HEK293 (cell line): ENCODE measurements around the gene SHROOM3.

Source experiments
- CTCF ChIA-PET: fragments of 350-600 bp; formaldehyde crosslinking; extraction: SDS; loops from one replicate; lab custom pipeline; 2021; ENCODE audit warnings: antibody characterized with exemption; lab: Yijun Ruan, JAX
- POLR2A ChIA-PET: fragments of 300-600 bp; formaldehyde crosslinking; extraction: SDS; loops from one replicate; lab custom pipeline; 2020; ENCODE audit warnings: antibody characterized with exemption, inconsistent platforms; lab: Yijun Ruan, JAX
- H3K27ac ChIP-seq: fragments of 200-500 bp; sonication (Bioruptor generic); 2 replicates; pipeline ENCODE4 v1.5.1; 2014; ENCODE audit warnings: low read depth, low read length, control low read depth, inconsistent platforms; ENCODE audit errors: extremely low read depth
- H3K36me3 ChIP-seq, 2 experiments: fragments of 200-500 bp in 1 of 2; sonication (Bioruptor generic) in 1 of 2; 1 replicate in 1 of 2; 2 replicates in 1 of 2; pipeline ENCODE4 v1.5.1; 2014 to 2017; ENCODE audit warnings: inconsistent platforms in 2 of 2, low read length in 2 of 2; ENCODE audit not compliant: control insufficient read depth in 2 of 2, insufficient read depth in 1 of 2
- H3K4me1 ChIP-seq: fragments of 200-500 bp; sonication (Bioruptor generic); 2 replicates; pipeline ENCODE4 v1.5.1; 2014; ENCODE audit warnings: mild to moderate bottlenecking, low read length, inconsistent platforms; ENCODE audit not compliant: control insufficient read depth, insufficient read depth
- H3K4me3 ChIP-seq: 2 replicates; pipeline ENCODE4 v1.5.1; 2011; ENCODE audit warnings: low read depth, mild to moderate bottlenecking, control low read depth, low read length, moderate library complexity
- H3K9me3 ChIP-seq: fragments of 200-500 bp; sonication (Bioruptor generic); 2 replicates; pipeline ENCODE4 v1.5.1; 2014; ENCODE audit warnings: low read depth, low read length, inconsistent platforms; ENCODE audit not compliant: control insufficient read depth, insufficient read depth
- EGR2 ChIP-seq: fragments of 450-650 bp; formaldehyde crosslinking; IDR thresholded peaks from 2 replicates; pipeline ENCODE4 v1.5.1; 2016; ENCODE audit warnings: low read depth, missing biosample characterization, missing genetic modification characterization
- FEZF1 ChIP-seq: fragments of 450-650 bp; formaldehyde crosslinking; IDR thresholded peaks from 2 replicates; pipeline ENCODE4 v1.5.1; 2016; ENCODE audit warnings: missing biosample characterization, missing genetic modification characterization
- KLF8 ChIP-seq: fragments of 450-650 bp; formaldehyde crosslinking; IDR thresholded peaks from 2 replicates; pipeline ENCODE4 v1.5.1; 2016; ENCODE audit warnings: missing biosample characterization, missing genetic modification characterization
- MZF1 ChIP-seq: fragments of 450-650 bp; formaldehyde crosslinking; IDR thresholded peaks from 2 replicates; pipeline ENCODE4 v1.5.1; 2017; ENCODE audit warnings: missing biosample characterization, missing genetic modification characterization, borderline replicate concordance
- ZFHX2 ChIP-seq: fragments of 450-650 bp; formaldehyde crosslinking; conservative IDR thresholded peaks from 2 replicates; pipeline ENCODE4 v1.5.1; 2016; ENCODE audit warnings: missing biosample characterization, missing genetic modification characterization
- ZNF157 ChIP-seq: fragments of 450-650 bp; formaldehyde crosslinking; IDR thresholded peaks from 2 replicates; pipeline ENCODE4 v1.5.1; 2016; ENCODE audit warnings: missing biosample characterization, missing genetic modification characterization
- ZNF16 ChIP-seq: fragments of 450-650 bp; formaldehyde crosslinking; IDR thresholded peaks from 2 replicates; pipeline ENCODE4 v1.5.1; 2016; ENCODE audit warnings: low read depth, missing biosample characterization, missing genetic modification characterization
- ZNF274 ChIP-seq, 2 experiments: fragments of 200-500 bp in 1 of 2; fragments of 450-650 bp in 1 of 2; sonication (Bioruptor generic) in 1 of 2; formaldehyde crosslinking in 1 of 2; IDR thresholded peaks; 2 replicates each; pipeline versions ENCODE4 v1.5.1 to v1.6.1; 2014 to 2016; ENCODE audit warnings: borderline replicate concordance in 1 of 2, inconsistent platforms in 1 of 2, low read length in 1 of 2, missing biosample characterization in 1 of 2, missing genetic modification characterization in 1 of 2
- ZNF311 ChIP-seq: fragments of 450-650 bp; formaldehyde crosslinking; IDR thresholded peaks from 2 replicates; pipeline ENCODE4 v1.5.1; 2017; ENCODE audit warnings: missing biosample characterization, missing genetic modification characterization, borderline replicate concordance
- ZNF341 ChIP-seq: fragments of 450-650 bp; formaldehyde crosslinking; IDR thresholded peaks from 2 replicates; pipeline ENCODE4; 2016; ENCODE audit warnings: low read depth, missing biosample characterization, missing genetic modification characterization
- ZNF391 ChIP-seq: fragments of 450-650 bp; formaldehyde crosslinking; IDR thresholded peaks from 2 replicates; pipeline ENCODE4 v1.5.1; 2016; ENCODE audit warnings: low read depth, missing biosample characterization, missing genetic modification characterization, borderline replicate concordance
- ZNF398 ChIP-seq: fragments of 450-650 bp; formaldehyde crosslinking; IDR thresholded peaks from 2 replicates; pipeline ENCODE4 v1.5.1; 2017; ENCODE audit warnings: missing biosample characterization, missing genetic modification characterization
- ZNF423 ChIP-seq: fragments of 450-650 bp; formaldehyde crosslinking; IDR thresholded peaks from 2 replicates; pipeline ENCODE4 v1.5.1; 2016; ENCODE audit warnings: missing biosample characterization, missing genetic modification characterization
- ZNF624 ChIP-seq: fragments of 450-650 bp; formaldehyde crosslinking; IDR thresholded peaks from 2 replicates; pipeline ENCODE4 v1.5.1; 2017; ENCODE audit warnings: missing biosample characterization, missing genetic modification characterization
- ZNF76 ChIP-seq: fragments of 450-650 bp; formaldehyde crosslinking; IDR thresholded peaks from 2 replicates; pipeline ENCODE4; 2016; ENCODE audit warnings: low read depth, missing biosample characterization, missing genetic modification characterization, borderline replicate concordance
- ZNF768 ChIP-seq: fragments of 450-650 bp; formaldehyde crosslinking; IDR thresholded peaks from 2 replicates; pipeline ENCODE4 v1.5.1; 2018; ENCODE audit warnings: missing biosample characterization, mild to moderate bottlenecking, missing genetic modification characterization
- ZNF777 ChIP-seq: fragments of 450-650 bp; formaldehyde crosslinking; IDR thresholded peaks from 2 replicates; pipeline ENCODE4 v1.5.1; 2017; ENCODE audit warnings: missing biosample characterization, missing genetic modification characterization, borderline replicate concordance
- ZNF837 ChIP-seq: fragments of 450-650 bp; formaldehyde crosslinking; IDR thresholded peaks from 2 replicates; pipeline ENCODE4 v1.5.1; 2016; ENCODE audit warnings: missing biosample characterization, missing genetic modification characterization
- TF ChIP-seq, protein P1 (sequence below): fragments of 450-650 bp; formaldehyde crosslinking; IDR thresholded peaks from 2 replicates; pipeline ENCODE4 v1.5.1; 2017; ENCODE audit warnings: missing biosample characterization, missing genetic modification characterization
- TF ChIP-seq, protein P2 (sequence below): fragments of 450-650 bp; formaldehyde crosslinking; IDR thresholded peaks from 2 replicates; pipeline ENCODE4 v1.5.1; 2017; ENCODE audit warnings: missing biosample characterization, missing genetic modification characterization
- TF ChIP-seq, protein P3 (sequence below): fragments of 450-650 bp; formaldehyde crosslinking; conservative IDR thresholded peaks from 2 replicates; pipeline ENCODE4 v1.5.1; 2016; ENCODE audit warnings: low read depth, missing biosample characterization, missing genetic modification characterization

Gene SHROOM3

GRCh38 chr4:76563454-76564122, 128.6 kb downstream of the SHROOM3 start:
- ChIA-PET POLR2A (no interaction called here), CTCF (interaction anchor here (0.7 kb wide), 2 partner anchors 63 to 480 kb away, joined by 3 to 6 read pairs; no protein-coding TSS in a partner anchor)
- Histone ChIP-seq H3K9me3 (no peaks in the 10 kb centered on the region), H3K36me3 (no peaks in the 10 kb centered on the region), H3K4me1 (peaks cover 2% of the 10 kb centered on the region; the same call in 1 of the 2 replicates), H3K27ac (no peak overlapping the region), H3K4me3 (no peak overlapping the region)
- no peak for TF ChIP-seq ZNF76 (tag by site-specific recombination)
- TF ChIP-seq EGR2 (tag by site-specific recombination): peak; percentile 58
- TF ChIP-seq ZFHX2 (tag by site-specific recombination): peak; percentile 64

- POLR2A ChIA-PET: no interaction called here
- TF ChIP-seq FEZF1: no peak
- TF ChIP-seq ZNF341 (tag by site-specific recombination): no peak
- no peak for TF ChIP-seq ZNF311
- no peak for TF ChIP-seq ZNF423 (tag by site-specific recombination)
- no peak for TF ChIP-seq ZNF777
- no peak for TF ChIP-seq ZNF768
- TF ChIP-seq KLF8 (tag by site-specific recombination): no peak
- TF ChIP-seq ZNF16: no peak
- TF ChIP-seq, protein P1, sequence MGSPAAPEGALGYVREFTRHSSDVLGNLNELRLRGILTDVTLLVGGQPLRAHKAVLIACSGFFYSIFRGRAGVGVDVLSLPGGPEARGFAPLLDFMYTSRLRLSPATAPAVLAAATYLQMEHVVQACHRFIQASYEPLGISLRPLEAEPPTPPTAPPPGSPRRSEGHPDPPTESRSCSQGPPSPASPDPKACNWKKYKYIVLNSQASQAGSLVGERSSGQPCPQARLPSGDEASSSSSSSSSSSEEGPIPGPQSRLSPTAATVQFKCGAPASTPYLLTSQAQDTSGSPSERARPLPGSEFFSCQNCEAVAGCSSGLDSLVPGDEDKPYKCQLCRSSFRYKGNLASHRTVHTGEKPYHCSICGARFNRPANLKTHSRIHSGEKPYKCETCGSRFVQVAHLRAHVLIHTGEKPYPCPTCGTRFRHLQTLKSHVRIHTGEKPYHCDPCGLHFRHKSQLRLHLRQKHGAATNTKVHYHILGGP (tag by site-specific recombination): no peak
- TF ChIP-seq, protein P2, sequence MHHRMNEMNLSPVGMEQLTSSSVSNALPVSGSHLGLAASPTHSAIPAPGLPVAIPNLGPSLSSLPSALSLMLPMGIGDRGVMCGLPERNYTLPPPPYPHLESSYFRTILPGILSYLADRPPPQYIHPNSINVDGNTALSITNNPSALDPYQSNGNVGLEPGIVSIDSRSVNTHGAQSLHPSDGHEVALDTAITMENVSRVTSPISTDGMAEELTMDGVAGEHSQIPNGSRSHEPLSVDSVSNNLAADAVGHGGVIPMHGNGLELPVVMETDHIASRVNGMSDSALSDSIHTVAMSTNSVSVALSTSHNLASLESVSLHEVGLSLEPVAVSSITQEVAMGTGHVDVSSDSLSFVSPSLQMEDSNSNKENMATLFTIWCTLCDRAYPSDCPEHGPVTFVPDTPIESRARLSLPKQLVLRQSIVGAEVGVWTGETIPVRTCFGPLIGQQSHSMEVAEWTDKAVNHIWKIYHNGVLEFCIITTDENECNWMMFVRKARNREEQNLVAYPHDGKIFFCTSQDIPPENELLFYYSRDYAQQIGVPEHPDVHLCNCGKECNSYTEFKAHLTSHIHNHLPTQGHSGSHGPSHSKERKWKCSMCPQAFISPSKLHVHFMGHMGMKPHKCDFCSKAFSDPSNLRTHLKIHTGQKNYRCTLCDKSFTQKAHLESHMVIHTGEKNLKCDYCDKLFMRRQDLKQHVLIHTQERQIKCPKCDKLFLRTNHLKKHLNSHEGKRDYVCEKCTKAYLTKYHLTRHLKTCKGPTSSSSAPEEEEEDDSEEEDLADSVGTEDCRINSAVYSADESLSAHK: no peak
- TF ChIP-seq ZNF398 (tag by site-specific recombination): no peak
- TF ChIP-seq, protein P3, sequence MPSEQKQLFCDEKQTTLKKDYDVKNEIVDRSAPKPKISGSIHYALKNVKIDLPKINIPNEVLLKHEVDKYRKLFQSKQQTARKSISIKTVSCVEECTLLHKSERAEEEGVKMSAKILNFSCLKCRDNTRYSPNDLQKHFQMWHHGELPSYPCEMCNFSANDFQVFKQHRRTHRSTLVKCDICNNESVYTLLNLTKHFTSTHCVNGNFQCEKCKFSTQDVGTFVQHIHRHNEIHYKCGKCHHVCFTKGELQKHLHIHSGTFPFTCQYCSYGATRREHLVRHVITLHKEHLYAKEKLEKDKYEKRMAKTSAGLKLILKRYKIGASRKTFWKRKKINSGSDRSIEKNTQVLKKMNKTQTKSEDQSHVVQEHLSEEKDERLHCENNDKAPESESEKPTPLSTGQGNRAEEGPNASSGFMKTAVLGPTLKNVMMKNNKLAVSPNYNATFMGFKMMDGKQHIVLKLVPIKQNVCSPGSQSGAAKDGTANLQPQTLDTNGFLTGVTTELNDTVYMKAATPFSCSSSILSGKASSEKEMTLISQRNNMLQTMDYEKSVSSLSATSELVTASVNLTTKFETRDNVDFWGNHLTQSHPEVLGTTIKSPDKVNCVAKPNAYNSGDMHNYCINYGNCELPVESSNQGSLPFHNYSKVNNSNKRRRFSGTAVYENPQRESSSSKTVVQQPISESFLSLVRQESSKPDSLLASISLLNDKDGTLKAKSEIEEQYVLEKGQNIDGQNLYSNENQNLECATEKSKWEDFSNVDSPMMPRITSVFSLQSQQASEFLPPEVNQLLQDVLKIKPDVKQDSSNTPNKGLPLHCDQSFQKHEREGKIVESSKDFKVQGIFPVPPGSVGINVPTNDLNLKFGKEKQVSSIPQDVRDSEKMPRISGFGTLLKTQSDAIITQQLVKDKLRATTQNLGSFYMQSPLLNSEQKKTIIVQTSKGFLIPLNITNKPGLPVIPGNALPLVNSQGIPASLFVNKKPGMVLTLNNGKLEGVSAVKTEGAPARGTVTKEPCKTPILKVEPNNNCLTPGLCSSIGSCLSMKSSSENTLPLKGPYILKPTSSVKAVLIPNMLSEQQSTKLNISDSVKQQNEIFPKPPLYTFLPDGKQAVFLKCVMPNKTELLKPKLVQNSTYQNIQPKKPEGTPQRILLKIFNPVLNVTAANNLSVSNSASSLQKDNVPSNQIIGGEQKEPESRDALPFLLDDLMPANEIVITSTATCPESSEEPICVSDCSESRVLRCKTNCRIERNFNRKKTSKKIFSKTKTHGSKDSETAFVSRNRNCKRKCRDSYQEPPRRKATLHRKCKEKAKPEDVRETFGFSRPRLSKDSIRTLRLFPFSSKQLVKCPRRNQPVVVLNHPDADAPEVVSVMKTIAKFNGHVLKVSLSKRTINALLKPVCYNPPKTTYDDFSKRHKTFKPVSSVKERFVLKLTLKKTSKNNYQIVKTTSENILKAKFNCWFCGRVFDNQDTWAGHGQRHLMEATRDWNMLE: no peak
- TF ChIP-seq ZNF157: no peak
- TF ChIP-seq ZNF837 (tag by site-specific recombination): no peak
- TF ChIP-seq ZNF624 (tag by site-specific recombination): no peak
- TF ChIP-seq MZF1 (tag by site-specific recombination): no peak
- TF ChIP-seq ZNF274 (IDR thresholded peaks at IDR 0.05; ENCODE audit: low read length): no peak
- no peak for TF ChIP-seq ZNF274 (tag by site-specific recombination; IDR thresholded peaks at IDR 0.05; ENCODE audit: borderline replicate concordance)
- no peak for TF ChIP-seq ZNF391 (tag by site-specific recombination)
Observed at GRCh38 chr4:76564123-76564915, 129.3 kb downstream of the SHROOM3 start.

More at GRCh38 chr4:76564123-76564915, 129.3 kb downstream of the SHROOM3 start:
- H3K9me3 ChIP-seq: no peaks in the 10 kb centered on the region
- no peak overlapping the region for H3K27ac ChIP-seq
- H3K4me1 ChIP-seq: peaks cover 2% of the 10 kb centered on the region; the same call in 1 of the 2 replicates
- CTCF ChIA-PET: interaction anchor here (0.7 to 0.8 kb wide), 3 partner anchors 9 to 479 kb away, joined by 3 to 6 read pairs (median 3); no protein-coding TSS in a partner anchor
- no peak overlapping the region for H3K4me3 ChIP-seq
- no peaks in the 10 kb centered on the region for H3K36me3 ChIP-seq
